GM12801 (cell line): Measurements from ENCODE around the gene GZF1.

Source experiments
- TF ChIP-seq, protein P1 (sequence below): IDR thresholded peaks from one replicate; pipeline ENCODE4 v1.5.1; 2011; ENCODE audit warnings: control low read depth; ENCODE audit not compliant: insufficient read length; ENCODE audit errors: extremely low read depth

The GZF1 gene

DNA sequence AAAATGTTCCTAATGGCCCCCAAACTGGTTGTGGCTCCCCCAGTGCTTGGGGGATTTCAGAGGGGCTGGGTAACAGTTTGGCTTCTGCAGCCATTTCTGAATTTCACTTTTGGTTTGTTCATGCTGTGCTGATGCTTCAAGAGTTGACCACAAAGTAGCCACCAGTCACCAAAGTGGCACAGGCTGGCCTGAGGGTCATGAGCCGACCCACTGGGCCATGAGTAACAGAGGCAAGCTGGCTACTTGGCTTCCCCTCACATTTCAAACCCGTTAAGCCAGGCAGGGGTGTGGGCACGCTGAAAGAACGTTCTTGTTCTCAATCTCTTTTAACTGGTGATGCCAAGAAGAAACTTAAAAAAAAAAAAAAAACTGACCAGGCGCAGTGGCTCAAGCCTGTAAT lies 26.5 kb upstream of the GZF1 start:
- TF ChIP-seq, protein P1, sequence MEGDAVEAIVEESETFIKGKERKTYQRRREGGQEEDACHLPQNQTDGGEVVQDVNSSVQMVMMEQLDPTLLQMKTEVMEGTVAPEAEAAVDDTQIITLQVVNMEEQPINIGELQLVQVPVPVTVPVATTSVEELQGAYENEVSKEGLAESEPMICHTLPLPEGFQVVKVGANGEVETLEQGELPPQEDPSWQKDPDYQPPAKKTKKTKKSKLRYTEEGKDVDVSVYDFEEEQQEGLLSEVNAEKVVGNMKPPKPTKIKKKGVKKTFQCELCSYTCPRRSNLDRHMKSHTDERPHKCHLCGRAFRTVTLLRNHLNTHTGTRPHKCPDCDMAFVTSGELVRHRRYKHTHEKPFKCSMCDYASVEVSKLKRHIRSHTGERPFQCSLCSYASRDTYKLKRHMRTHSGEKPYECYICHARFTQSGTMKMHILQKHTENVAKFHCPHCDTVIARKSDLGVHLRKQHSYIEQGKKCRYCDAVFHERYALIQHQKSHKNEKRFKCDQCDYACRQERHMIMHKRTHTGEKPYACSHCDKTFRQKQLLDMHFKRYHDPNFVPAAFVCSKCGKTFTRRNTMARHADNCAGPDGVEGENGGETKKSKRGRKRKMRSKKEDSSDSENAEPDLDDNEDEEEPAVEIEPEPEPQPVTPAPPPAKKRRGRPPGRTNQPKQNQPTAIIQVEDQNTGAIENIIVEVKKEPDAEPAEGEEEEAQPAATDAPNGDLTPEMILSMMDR, result no peak

DNA sequence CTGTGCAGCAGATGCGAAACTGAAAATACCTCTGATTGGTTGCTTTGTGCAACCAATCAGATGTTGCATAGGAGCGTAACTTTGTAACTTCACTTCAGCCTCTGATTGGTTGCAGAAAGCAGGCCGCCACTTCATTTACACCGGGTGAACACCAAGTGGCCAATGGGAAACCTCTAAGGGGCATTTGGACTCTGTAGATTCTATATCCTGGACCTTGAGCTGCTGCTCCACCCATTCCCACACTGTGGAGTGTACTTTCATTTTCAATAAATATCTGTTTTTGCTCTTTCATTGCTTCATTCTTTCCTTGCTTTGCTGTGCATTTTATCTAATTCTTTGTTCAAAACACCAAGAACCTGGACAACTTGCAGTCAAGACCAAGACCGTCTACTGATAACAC lies 25.5 kb upstream of the GZF1 start:
- TF ChIP-seq, protein P1, result no peak

DNA sequence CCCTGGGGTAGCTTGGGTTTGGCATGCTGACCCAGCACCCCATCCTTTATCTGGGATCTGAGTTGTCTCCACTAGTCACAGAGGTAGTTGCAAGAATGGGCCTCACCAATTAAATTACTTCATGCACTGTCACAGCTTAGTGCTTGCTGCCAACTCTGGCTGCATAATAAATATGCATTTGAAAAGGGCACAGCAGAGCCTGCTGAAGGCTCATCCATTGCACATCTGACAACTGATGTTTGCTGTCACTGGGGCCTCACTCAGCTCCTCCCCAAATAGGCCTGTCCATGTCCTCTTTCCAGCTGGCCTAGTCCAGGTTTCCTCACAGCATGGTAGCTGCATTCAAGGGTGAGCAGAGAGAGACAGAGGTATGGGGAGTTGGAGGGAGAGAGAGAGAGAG lies 24.7 kb upstream of the GZF1 start:
- TF ChIP-seq, protein P1, result no peak

DNA sequence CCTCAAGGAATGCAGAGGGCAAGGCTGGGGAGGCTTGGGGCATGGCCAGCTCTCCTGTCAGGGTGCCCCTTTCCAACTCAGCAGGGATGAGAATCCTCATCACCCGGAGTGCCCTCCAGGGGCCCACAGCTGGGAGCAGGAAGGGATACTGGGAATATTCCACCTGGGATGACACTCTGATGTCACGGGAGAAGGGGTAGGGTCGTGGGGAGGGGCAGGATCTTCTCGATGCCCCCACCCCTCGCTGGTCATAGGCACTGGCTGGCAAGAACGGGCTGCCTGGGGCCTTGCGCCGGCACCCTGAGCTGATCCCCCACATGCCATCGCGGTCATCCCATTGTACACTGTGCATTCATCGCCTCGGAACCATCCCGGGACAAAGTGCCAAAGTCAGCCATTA lies 22.0 kb upstream of the GZF1 start:
- TF ChIP-seq, protein P1, result no peak

DNA sequence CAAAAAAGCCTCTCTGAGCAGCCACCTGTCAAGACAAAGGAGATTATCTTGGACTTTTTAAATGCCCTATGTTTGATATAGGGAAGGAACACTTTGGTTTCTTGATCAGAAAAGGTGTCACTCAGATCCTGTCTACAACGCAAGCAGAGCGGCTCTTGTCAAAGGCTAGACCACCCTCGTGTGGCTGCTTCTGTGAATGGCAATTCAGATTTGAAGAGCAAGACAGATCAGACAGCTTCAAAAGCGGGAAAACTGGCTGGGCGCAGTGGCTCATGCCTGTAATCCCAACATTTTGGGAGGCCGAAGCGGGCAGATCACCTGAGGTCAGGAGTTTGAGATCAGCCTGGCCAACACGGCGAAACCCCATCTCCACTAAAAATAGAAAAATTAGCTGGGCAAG lies 21.5 kb upstream of the GZF1 start:
- TF ChIP-seq, protein P1, result no peak

DNA sequence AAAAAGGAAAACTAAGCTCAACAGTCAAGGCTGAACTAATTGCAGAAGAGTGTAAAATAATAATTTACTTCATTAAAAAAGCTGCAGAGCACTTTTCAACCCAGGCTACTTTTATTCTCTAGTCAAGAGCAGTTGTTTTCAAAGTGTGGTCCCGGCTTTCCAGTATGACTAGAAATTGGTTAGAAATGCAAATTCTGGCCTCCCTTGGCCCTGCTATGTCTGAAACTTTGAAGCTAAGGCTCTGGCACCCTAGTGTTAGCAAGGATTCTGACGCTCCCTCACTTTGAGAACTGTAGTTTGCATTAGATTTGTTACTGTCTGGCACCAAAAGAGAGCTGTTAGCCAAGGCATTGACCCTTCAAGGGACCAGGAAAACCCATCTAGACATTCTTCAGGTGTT lies 20.9 kb upstream of the GZF1 start:
- TF ChIP-seq, protein P1, result no peak

DNA sequence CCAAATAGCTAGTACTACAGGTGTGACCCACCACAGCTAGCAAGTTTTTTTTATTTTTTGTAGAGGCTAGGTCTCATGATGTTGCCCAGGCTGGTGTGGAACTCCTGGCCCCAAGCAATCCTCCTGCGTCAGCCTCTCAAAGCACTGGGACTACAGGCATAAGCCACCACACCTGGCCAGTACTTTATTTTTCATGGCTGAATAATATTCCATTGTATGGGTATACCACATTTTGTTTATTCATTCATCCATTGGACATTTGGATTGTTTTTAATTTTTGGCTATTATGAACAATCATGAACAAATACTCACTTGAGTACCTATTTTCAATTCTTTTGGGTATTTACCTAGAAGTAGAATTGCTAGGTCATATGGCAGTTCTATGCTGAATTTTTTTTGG lies 18.4 kb upstream of the GZF1 start:
- TF ChIP-seq, protein P1, result no peak

DNA sequence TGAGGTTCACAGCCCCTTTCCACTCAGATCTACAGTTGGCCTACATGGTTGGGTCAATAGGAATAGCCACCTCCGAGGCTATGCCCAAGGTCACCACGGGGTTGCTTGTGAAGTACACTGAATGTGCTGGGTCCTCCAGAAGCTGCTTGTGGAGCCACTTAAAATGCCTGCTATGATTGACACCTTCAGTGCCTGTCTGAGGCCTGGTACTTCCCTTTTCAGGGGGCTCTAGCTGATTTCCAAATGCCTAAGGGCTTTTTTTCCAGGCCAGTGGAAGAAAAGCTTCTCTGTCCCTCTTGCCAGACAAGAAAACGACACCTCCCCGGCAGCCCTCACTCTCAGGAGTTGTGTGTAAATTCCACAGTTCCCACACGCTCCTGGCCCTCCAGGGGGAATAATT lies 17.6 kb upstream of the GZF1 start:
- TF ChIP-seq, protein P1, result no peak
